Hepatocyte (in vitro differentiated cells): ENCODE results near the gene DIP2C.

Experiments
- EZH2 ChIP-seq: fragments of 200-600 bp; sonication (generic); IDR thresholded peaks from 2 replicates; pipeline ENCODE4 v1.6.1; 2016; ENCODE audit warnings: antibody characterized with exemption, mild to moderate bottlenecking, borderline replicate concordance
- EZH2phosphoT487 ChIP-seq: fragments of 200-600 bp; sonication (generic); IDR thresholded peaks from one replicate; pipeline ENCODE4 v1.6.1; 2018; ENCODE audit warnings: antibody characterized with exemption, mild to moderate bottlenecking, low read depth, moderate library complexity; ENCODE audit not compliant: unreplicated experiment, severe bottlenecking
- TF ChIP-seq, protein P1 (sequence below): fragments of 200-600 bp; sonication (generic); IDR thresholded peaks from 2 replicates; pipeline ENCODE4 v1.5.1; 2016; ENCODE audit warnings: antibody characterized with exemption, mild to moderate bottlenecking; ENCODE audit not compliant: poor library complexity

DNA sequence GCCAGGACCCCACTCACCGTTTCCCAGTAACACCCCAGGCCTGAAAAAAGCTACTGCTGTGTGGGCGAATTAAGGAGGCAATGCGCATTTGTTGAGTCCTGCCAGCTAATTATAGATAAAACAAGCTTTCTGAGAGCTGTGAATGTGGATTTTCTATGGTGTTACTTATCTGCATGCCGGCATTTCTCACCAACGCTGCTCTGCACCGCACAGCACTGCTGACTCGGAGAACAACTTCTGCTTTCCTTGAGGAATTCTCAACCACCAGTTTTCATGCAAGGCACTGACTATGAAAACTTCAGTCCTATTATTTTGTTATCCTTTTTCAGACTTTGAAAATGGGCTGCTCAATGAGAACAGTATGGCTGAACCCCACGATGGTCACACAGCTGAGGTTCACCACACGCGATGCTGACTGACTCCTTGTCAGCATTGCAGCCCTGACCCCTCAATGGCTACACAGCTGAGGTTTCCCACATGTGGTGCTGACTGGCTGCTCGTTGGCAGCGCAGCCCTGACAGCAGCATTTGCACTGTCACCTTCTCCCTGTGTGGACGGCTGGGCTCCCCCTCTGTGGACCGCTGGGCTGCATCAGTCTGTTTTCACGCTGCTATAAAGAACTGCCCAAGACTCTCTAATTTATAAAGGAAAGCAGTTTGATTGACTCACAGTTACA is 190.6 kb downstream of the DIP2C start:
- TF ChIP-seq, protein P1, sequence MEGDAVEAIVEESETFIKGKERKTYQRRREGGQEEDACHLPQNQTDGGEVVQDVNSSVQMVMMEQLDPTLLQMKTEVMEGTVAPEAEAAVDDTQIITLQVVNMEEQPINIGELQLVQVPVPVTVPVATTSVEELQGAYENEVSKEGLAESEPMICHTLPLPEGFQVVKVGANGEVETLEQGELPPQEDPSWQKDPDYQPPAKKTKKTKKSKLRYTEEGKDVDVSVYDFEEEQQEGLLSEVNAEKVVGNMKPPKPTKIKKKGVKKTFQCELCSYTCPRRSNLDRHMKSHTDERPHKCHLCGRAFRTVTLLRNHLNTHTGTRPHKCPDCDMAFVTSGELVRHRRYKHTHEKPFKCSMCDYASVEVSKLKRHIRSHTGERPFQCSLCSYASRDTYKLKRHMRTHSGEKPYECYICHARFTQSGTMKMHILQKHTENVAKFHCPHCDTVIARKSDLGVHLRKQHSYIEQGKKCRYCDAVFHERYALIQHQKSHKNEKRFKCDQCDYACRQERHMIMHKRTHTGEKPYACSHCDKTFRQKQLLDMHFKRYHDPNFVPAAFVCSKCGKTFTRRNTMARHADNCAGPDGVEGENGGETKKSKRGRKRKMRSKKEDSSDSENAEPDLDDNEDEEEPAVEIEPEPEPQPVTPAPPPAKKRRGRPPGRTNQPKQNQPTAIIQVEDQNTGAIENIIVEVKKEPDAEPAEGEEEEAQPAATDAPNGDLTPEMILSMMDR, result no peak
- TF ChIP-seq EZH2, result no peak
- no peak for TF ChIP-seq EZH2phosphoT487
